ENCODE results near the gene SCGB3A1.

The SCGB3A1 gene, protein sequence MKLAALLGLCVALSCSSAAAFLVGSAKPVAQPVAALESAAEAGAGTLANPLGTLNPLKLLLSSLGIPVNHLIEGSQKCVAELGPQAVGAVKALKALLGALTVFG

DNA sequence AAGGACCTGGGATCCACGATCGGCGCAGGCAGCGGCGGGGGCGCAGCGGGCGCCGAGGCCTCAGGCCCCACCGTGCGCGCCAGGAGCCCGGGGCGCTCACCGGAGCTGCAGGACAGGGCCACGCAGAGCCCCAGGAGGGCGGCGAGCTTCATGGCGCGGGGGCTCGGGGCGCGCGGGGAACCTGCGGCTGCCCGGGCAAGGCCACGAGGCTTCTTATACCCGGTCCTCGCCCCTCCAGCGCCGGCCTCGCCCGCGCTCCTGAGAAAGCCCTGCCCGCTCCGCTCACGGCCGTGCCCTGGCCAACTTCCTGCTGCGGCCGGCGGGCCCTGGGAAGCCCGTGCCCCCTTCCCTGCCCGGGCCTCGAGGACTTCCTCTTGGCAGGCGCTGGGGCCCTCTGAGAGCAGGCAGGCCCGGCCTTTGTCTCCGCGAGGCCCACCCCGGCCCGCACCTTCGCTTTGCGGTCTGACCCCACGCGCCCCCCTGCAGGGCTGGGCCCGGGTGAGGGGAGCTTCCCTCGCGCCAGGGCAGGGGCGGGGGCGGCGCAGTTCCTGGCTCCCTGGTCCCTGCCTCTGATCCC lies at the start of gene SCGB3A1:
Gene SCGB3A1 (minus strand): TSS at position 189 of the 577 bp plus-strand sequence. CDS start 37 bp downstream, at position 152.
- ATAC-seq: no peak

DNA sequence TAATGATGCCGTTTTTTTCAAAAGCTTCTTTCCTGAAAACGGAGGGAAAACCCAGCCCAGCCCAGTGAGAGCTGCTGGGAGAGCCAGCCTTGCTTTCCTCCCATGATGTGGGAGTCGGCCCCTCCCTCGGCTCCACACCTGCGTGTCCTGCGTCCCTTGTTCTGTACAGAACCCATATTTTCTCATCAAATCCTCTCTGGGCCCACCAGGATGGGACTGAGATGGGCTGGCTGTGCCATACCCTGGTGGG lies 49.2 kb upstream of the SCGB3A1 start:
- no peak for ATAC-seq

DNA sequence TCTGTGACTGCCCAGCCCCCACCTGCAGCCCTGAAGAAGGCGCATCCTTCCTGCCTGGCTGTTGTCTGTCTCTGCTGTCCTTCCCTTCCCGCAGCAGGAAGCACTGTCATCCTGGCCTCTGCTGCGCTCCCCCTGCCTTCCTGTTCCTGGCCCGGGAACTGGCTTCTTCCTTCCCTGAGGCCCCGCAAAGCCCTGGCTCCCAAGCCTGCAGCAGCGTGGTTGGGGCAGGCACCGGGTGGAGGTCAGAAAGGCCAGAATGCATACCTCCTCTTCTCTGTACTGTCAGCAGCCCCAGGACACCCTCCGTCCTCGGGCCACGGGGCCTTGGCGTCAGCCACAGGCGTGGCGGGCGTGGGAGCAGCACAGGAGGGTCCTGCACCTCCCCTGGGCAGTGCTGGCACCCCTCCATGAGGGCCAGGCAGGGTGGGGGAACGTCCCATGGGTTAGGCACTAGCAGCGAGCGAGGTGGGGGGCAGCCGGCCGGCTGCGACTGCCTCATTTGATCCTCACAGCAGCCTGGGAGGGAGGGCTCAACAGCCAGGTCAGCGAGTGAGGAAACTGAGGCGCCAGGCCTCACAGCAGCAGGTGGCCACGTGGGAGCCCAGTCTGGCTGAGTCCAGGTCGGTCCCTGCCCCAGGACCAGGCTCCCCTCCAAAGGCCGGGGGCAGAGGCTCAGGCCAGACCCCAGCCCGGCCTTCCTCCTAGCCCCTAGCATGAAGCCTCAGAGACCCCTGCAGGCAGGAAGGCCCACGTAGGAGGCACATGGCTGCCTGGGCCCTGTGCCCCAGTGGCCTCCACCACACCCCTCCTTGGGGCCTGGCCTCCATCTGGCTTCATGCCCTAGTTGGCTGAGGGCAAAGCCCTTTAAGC lies 48.7 kb upstream of the SCGB3A1 start:
- ATAC-seq: no peak

GRCh38 chr5:180639287-180639686 lies 48.0 kb upstream of the SCGB3A1 start:
- no peak for ATAC-seq

GRCh38 chr5:180637962-180638680 lies 46.8 kb upstream of the SCGB3A1 start:
- no peak for ATAC-seq

GRCh38 chr5:180636403-180637075 lies 45.2 kb upstream of the SCGB3A1 start:
- no peak for ATAC-seq

GRCh38 chr5:180636016-180636402 lies 44.7 kb upstream of the SCGB3A1 start:
- no peak for ATAC-seq

GRCh38 chr5:180633283-180634177 lies 42.2 kb upstream of the SCGB3A1 start:
- no peak for ATAC-seq

DNA sequence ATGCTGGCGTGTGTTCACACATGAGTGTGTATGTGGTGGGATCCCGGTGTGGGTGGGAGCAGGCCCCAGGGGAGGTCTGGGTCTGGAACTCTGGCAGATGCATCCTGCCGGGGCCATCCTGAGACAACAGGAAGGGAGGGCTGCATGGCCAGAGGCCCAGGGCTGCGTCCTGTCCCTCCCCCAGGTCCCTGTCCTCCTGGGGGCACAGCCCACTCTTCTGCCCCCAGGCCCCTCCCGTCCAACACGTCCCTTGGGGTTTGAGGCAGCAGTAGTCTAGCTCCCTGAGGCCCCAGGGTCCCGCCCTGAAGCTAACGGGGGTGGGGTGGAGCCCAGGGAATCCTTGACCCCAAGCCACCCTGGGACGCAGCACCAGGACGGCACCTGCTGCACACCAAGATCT lies 41.5 kb upstream of the SCGB3A1 start:
- ATAC-seq: no peak

DNA sequence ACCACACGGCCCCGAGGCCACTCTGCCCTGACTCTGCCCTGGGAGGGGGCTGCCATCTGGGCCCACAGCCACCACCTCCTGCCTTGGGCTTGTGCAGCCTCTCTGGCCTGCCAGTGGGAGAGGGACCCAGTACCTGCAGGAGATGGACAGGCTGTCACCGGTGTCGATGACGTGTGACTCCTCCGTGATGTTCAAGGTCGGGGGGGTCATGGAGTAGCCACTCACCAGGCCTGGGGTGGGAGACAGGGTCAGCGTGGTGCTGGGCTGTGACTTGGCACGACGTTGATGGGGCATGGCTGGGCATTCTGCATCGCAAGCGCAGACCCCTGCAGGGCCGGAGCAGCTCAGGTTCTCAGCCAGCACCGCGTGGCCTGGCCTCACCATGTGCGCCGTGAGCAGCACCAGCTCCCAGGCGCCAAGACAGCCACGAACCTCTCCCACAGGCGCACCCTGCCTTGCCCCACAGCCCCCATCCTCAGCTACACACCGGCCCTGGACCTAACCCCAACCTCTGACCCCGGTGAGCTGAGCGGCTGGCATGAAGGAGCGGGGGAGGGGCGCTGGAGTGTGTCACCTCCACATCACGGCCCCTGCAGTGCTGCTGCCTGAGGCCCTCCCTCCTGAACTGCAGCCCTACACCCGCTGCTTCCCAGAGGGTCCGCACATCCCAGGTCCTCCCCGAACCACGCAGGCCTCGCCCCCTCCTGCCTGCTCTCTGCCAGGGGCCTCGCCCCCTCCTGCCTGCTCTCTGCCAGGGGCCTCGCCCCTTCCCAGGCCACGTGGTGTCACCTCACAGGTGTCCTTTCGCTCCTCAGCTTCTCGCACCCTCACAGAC lies 40.5 kb upstream of the SCGB3A1 start:
- no peak for ATAC-seq

DNA sequence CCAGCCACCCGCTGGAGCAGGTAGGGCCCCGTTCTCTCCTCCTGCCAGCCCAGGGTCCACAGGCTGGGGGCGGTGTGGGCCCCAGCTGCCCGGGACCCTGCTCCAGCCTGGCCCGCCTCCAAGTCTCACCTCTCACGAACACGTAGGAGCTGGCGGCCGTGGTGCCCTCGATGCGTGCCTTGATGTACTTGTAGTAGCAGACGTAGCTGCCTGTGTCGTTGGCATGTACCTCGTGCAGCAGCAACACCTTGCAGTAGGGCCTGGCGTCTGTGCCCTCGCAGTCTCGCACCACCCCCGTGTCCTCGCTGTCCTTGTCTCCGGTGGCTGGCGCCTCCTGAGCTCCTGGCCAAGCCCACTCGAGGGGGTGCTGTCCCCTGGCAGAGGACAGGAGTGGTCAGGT lies 39.1 kb upstream of the SCGB3A1 start:
- ATAC-seq: no peak

GRCh38 chr5:180629831-180630382 lies 38.6 kb upstream of the SCGB3A1 start:
- ATAC-seq: no peak

DNA sequence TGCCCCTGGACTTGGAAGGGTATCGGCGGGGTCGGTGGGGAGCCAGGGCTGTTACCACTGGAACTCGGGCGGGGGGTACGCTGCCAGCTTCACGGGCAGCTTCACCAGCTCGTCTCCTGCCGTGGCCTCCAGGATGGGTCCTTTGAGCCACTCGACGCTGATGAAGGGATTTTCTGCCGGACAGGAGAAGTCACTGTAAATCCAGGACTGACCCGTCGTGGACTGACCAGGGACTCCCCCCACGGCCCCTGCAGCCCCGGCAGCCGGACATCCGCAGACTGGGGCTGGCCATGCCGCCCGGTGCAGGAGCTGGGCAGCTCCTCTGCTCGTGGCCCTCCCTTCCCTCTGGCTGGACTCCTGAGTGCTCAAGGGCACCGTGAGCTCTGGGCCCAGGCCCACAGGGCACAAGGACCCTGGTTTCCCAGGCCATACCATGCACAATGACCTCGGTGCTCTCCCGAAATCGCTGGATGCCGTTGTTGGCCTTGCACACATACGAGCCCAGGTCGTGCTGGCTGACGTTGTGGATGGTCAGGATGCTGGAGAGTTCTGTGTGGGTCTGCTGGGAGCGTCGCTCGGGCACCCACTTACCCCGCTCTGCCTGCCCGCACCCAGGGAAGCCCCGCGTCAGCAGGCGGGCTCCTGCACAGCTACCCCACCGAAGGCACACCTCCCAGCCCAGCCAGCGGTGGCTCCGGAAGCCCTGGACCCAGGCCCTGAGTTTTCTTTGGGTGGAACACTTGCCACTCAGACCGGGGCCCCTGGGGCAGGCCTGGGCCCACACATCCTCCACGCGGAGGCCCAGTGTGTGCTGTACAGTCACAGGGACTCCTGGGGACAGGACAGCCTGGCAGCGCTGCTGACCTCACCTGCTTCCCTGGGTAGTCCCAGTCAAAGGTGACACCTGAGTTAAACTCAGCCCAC lies 37.8 kb upstream of the SCGB3A1 start:
- no peak for ATAC-seq

GRCh38 chr5:180628211-180628610 lies 36.9 kb upstream of the SCGB3A1 start:
- no peak for ATAC-seq

DNA sequence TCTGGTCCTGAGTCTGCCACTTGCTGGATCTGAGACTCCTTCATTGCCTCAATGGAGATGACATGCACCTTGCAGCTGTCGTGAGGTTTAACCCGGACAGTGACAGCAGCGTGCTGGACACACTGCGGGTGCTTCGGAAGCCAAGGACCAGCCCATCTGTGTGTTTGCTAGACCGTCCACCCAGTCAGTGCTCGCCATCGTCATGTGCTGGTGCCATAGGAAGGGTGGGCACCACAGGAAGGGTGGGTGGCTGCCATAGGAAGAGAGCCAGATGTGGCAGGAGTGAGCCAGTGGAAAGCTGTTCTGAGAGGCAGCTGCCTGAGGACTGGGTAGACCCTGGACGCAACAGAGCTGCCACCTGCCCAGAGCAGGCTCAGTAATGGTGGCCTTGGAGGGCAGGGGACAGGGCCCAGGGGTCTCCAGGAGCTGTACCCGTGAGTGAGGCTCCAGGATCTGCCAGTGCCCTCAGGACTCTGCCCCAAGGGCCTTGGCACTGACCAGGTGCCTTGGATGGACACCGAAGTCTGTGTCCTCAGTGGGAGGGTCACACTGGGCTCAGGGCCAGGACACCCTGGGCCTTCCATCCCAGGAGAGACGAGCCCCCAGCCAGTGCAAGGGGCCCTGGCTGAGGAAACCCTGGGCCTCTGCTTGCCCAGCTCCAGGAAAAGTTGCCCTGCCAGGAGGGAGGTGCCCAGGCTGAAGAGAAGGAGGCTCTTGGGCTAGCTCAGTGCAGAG lies 36.3 kb upstream of the SCGB3A1 start:
- no peak for ATAC-seq

DNA sequence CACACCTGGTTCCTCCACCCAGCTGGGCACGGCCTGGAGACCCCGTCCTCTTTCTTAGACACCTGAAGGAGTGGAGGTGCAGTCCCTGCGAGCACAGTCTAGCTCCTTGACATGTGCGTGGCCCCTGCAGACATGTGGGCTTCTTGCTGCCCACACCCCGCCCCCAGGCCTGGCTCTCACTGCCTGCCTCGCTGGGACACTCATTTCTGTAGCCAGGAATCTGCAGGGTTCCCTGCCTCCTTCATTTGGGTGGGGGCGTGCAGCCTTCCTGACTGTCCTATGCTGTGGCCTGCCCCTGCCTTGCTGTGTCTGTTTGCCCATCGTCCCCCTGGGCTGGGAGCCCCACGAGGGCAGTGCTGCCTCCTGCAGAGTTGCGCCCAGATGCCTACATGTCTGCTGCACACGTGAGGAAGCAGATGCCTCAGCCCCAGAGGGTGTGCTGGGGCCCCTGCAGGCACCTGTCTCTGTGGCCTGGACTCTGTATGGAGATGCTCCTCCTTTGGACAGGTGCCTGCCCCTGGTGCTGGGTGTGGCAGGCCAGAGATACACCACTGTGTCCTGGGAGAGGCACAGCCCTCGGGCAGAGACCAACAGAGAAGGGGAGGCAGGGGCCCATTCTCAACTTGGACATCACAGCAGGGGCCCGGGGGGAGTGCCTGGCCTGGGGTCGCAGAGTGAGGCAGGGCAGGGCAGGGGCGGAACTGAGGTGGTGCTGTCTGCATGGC lies 35.5 kb upstream of the SCGB3A1 start:
- ATAC-seq: no peak

- no peak for ATAC-seq
Measured at GRCh38 chr5:180625791-180626660, 34.7 kb upstream of the SCGB3A1 start.

All from activated CD4-positive, CD25-positive, alpha-beta regulatory T cell treated with anti-CD3 and anti-CD28 coated beads, Interleukin-2, amount 50 U/mL, for 24 hours (primary cell).